ENCODE measurements around the gene C14orf119.

DNA sequence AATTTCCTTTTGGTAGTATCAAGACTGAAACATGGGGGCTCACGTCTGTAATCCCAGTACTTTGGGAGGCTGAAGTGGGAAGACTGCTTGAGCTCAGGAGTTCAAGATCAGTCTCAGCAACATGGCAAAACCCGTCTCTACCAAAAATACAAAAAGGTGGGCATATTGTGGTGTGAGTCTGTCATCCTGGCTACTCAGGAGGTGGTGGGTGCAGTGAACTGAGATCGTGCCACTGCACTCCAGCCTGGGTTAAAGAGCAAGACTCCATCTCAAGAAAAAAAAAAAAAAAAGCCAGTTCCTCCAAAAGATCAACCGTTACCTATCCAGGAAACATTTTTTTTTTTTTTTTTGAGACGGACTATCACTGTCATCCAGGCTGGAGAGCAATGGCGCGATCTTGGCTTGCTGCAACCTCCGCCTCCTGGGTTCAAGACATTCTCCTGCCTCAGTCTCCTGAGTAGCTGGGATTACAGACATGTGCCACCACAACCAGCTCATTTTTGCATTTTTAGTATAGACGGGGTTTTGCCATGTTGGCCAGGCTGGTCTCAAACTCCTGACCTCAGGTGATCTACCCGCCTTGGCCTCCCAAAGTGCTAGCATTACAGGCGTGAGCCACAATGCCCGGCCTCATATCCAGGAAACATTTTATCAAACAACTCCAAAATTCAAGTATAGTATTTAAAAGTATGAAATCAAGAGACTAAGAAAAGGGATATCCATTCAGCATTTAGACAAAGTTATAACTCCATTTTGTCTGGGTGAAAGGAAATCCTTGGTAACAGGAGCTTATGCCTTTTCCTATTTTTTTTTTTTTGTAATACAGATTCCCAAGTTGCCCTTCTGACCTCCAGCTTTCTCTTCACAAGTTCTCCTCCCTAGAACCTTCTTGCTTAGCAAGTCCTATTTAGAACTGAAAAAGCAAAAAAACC is 3.7 kb upstream of the C14orf119 start:
- TF ChIP-seq POLR2A (IDR thresholded peaks at IDR 0.05) = no peak
- TF ChIP-seq, protein P1, sequence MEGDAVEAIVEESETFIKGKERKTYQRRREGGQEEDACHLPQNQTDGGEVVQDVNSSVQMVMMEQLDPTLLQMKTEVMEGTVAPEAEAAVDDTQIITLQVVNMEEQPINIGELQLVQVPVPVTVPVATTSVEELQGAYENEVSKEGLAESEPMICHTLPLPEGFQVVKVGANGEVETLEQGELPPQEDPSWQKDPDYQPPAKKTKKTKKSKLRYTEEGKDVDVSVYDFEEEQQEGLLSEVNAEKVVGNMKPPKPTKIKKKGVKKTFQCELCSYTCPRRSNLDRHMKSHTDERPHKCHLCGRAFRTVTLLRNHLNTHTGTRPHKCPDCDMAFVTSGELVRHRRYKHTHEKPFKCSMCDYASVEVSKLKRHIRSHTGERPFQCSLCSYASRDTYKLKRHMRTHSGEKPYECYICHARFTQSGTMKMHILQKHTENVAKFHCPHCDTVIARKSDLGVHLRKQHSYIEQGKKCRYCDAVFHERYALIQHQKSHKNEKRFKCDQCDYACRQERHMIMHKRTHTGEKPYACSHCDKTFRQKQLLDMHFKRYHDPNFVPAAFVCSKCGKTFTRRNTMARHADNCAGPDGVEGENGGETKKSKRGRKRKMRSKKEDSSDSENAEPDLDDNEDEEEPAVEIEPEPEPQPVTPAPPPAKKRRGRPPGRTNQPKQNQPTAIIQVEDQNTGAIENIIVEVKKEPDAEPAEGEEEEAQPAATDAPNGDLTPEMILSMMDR (IDR thresholded peaks at IDR 0.05) = no peak
